K562 (cell line): Measurements from ENCODE around the gene SLC25A18. TPM values are rescaled to one million over a fixed set of nuclear protein-coding genes. Genes with fewer than 3 reads are reported as not detected.

Experiments
- BCL6 ChIP-seq: fragments of 250-450 bp; sonication (Bioruptor Pico); IDR thresholded peaks from 2 replicates; pipeline ENCODE4 v1.4.0; 2020
- BDP1 ChIP-seq: IDR thresholded peaks from 3 replicates; pipeline ENCODE4 v1.6.1; 2011; ENCODE audit not compliant: insufficient read length, insufficient read depth
- BRF1 ChIP-seq: IDR thresholded peaks from 3 replicates; pipeline ENCODE4 v1.6.1; 2011; ENCODE audit warnings: borderline replicate concordance, mild to moderate bottlenecking; ENCODE audit not compliant: insufficient read length; ENCODE audit errors: extremely low read depth
- GTF2F1 ChIP-seq: IDR thresholded peaks from 2 replicates; pipeline ENCODE4 v1.6.1; 2011; ENCODE audit warnings: low read depth, low read length, improper control_type of control experiment
- KDM1A ChIP-seq, 2 experiments: fragments of 450-650 bp; IDR thresholded peaks; 2 replicates each; pipeline ENCODE4 v1.6.1; 2016; ENCODE audit warnings: mild to moderate bottlenecking in 2 of 2
- LEF1 ChIP-seq: fragments of 450-650 bp; IDR thresholded peaks from 2 replicates; pipeline ENCODE4 v1.6.1; 2016; ENCODE audit warnings: mild to moderate bottlenecking
- MYBL2 ChIP-seq, 2 experiments: fragments of 450-650 bp in 1 of 2; sonication (generic) in 1 of 2; formaldehyde crosslinking in 1 of 2; IDR thresholded peaks; 2 replicates each; pipeline versions ENCODE4 v1.6.1 to v1.8.1; 2017 to 2022; ENCODE audit warnings: borderline replicate concordance in 1 of 2, inconsistent platforms in 1 of 2, low read depth in 1 of 2, mild to moderate bottlenecking in 1 of 2, missing genetic modification reagents in 1 of 2, moderate library complexity in 1 of 2
- MYC ChIP-seq, 2 experiments: fragments of 250-450 bp in 1 of 2; sonication (Bioruptor Pico) in 1 of 2; IDR thresholded peaks; 2 replicates each; pipeline versions ENCODE4 v1.5.1 to v1.6.1; 2012 to 2021; ENCODE audit warnings: low read depth in 2 of 2, borderline replicate concordance in 1 of 2, improper control_type of control experiment in 1 of 2, low read length in 1 of 2, mild to moderate bottlenecking in 1 of 2, moderate library complexity in 1 of 2
- NR2C2 ChIP-seq, 2 experiments: fragments of 200-800 bp in 1 of 2; sonication (Bioruptor generic) in 1 of 2; sonication (generic) in 1 of 2; formaldehyde crosslinking in 1 of 2; IDR thresholded peaks; 2 replicates each; pipeline versions ENCODE4 v1.6.1 to v1.8.0; 2016 to 2022; ENCODE audit warnings: mild to moderate bottlenecking in 1 of 2, missing compliant biosample characterization in 1 of 2, missing genetic modification characterization in 1 of 2, missing genetic modification reagents in 1 of 2
- ZNF764 ChIP-seq: fragments of 250-450 bp; sonication (Bioruptor Pico); IDR thresholded peaks from 2 replicates; pipeline ENCODE4 v1.4.0; 2020; ENCODE audit warnings: low read depth, mild to moderate bottlenecking, moderate library complexity
- ZNF778 ChIP-seq: fragments of 450-650 bp; formaldehyde crosslinking; IDR thresholded peaks from 2 replicates; pipeline ENCODE4 v1.4.0; 2020; ENCODE audit warnings: mild to moderate bottlenecking, moderate library complexity
- polyA plus RNA-seq, 8 experiments: library from polyadenylated mRNA; depleted of rRNA in 4 of 8; stranded (reverse) in 5 of 8; unstranded in 3 of 8; fragments of >200 nt; fragmentation: Nextera tagmentation in 2 of 8; fragmentation: Illumina TruSeq in 1 of 8; extraction: Ambion mirVana in 2 of 8; extraction: Trizol in 1 of 8; gene quantifications; 2 replicates each; pipeline versions ENCODE4 v1.2.1 to v1.2.3, GENCODE V29; 2011 to 2014; ENCODE audit warnings: inconsistent platforms in 1 of 8, missing spikeins in 1 of 8
- total RNA-seq, 7 experiments: library from RNA; depleted of rRNA in 6 of 7; stranded (reverse); fragments of >200 nt in 6 of 7; fragmentation: Illumina TruSeq in 2 of 7; extraction: Trizol in 2 of 7; gene quantifications; 2 replicates each; pipeline versions ENCODE4 v1.2.1 to v1.2.3, GENCODE V29; 2011 to 2021; ENCODE audit warnings: low replicate concordance in 1 of 7
- TF ChIP-seq, protein P1 (sequence below): fragments of 450-650 bp; IDR thresholded peaks from 2 replicates; pipeline ENCODE4 v1.6.1; 2016; ENCODE audit warnings: mild to moderate bottlenecking
- TF ChIP-seq, protein P2 (sequence below): sonication (generic); formaldehyde crosslinking; IDR thresholded peaks from 2 replicates; pipeline ENCODE4 v1.8.0; 2023; ENCODE audit warnings: mild to moderate bottlenecking, missing genetic modification reagents
- TF ChIP-seq, protein P3 (sequence below), 2 experiments: fragments of 450-650 bp; IDR thresholded peaks; 2 replicates each; pipeline ENCODE4 v1.6.1; 2018; ENCODE audit warnings: mild to moderate bottlenecking in 2 of 2, low read depth in 1 of 2; ENCODE audit not compliant: partially characterized antibody in 2 of 2

SLC25A18 gene
- total and polyA plus RNA-seq, 9 of the 15 experiments (the other 6 are each of a cell fraction or from before 2014, with no cell fraction given): 0.04 TPM; not detected in 8

DNA sequence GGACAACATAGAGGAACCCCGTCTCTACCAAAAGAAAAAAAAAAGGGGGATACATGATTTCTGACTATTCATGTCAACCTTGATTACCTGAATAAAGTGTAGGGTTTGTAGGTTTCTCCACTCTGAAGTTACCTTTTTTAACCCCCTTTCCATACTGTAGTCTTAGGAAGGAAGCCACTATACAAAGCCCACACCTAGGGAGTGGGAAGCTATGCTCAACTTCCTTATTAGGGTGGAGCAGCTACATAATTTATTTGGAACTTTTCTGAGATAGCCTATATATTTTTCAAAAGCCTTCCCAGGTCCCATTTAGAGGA is 65.8 kb downstream of the SLC25A18 start (continued):
- TF ChIP-seq, protein P1, sequence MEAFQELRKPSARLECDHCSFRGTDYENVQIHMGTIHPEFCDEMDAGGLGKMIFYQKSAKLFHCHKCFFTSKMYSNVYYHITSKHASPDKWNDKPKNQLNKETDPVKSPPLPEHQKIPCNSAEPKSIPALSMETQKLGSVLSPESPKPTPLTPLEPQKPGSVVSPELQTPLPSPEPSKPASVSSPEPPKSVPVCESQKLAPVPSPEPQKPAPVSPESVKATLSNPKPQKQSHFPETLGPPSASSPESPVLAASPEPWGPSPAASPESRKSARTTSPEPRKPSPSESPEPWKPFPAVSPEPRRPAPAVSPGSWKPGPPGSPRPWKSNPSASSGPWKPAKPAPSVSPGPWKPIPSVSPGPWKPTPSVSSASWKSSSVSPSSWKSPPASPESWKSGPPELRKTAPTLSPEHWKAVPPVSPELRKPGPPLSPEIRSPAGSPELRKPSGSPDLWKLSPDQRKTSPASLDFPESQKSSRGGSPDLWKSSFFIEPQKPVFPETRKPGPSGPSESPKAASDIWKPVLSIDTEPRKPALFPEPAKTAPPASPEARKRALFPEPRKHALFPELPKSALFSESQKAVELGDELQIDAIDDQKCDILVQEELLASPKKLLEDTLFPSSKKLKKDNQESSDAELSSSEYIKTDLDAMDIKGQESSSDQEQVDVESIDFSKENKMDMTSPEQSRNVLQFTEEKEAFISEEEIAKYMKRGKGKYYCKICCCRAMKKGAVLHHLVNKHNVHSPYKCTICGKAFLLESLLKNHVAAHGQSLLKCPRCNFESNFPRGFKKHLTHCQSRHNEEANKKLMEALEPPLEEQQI: no peak
- TF ChIP-seq ZNF778 (CRISPR knock-in tag): no peak
- no peak for TF ChIP-seq LEF1
- 0 out of 2 replicates have a peak, but pooled peaks have one; percentile 1 for TF ChIP-seq MYBL2 (IDR thresholded peaks at IDR 0.05; ENCODE audit: low read depth)
- no peak for TF ChIP-seq MYBL2 (CRISPR knock-in tag; IDR thresholded peaks at IDR 0.05; ENCODE audit: borderline replicate concordance)
- TF ChIP-seq BRF1: no peak
- TF ChIP-seq, protein P2, sequence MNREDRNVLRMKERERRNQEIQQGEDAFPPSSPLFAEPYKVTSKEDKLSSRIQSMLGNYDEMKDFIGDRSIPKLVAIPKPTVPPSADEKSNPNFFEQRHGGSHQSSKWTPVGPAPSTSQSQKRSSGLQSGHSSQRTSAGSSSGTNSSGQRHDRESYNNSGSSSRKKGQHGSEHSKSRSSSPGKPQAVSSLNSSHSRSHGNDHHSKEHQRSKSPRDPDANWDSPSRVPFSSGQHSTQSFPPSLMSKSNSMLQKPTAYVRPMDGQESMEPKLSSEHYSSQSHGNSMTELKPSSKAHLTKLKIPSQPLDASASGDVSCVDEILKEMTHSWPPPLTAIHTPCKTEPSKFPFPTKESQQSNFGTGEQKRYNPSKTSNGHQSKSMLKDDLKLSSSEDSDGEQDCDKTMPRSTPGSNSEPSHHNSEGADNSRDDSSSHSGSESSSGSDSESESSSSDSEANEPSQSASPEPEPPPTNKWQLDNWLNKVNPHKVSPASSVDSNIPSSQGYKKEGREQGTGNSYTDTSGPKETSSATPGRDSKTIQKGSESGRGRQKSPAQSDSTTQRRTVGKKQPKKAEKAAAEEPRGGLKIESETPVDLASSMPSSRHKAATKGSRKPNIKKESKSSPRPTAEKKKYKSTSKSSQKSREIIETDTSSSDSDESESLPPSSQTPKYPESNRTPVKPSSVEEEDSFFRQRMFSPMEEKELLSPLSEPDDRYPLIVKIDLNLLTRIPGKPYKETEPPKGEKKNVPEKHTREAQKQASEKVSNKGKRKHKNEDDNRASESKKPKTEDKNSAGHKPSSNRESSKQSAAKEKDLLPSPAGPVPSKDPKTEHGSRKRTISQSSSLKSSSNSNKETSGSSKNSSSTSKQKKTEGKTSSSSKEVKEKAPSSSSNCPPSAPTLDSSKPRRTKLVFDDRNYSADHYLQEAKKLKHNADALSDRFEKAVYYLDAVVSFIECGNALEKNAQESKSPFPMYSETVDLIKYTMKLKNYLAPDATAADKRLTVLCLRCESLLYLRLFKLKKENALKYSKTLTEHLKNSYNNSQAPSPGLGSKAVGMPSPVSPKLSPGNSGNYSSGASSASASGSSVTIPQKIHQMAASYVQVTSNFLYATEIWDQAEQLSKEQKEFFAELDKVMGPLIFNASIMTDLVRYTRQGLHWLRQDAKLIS (CRISPR knock-in tag): 0 out of 2 replicates have a peak, but pooled peaks have one; percentile 13
- TF ChIP-seq NR2C2 (CRISPR knock-in tag; IDR thresholded peaks at IDR 0.05): no peak
- peak; percentile 32; the same call in 1 of the 2 replicates for TF ChIP-seq NR2C2 (tag; IDR thresholded peaks at IDR 0.05)
- TF ChIP-seq KDM1A (IDR thresholded peaks at IDR 0.05): peak; percentile 21 to 25; a peak in 1 of 4 replicates
- no peak for TF ChIP-seq GTF2F1
- no peak for TF ChIP-seq MYC (IDR thresholded peaks at IDR 0.05; ENCODE audit: low read depth, low read length)
- 0 out of 2 replicates have a peak, but pooled peaks have one; percentile 8 for TF ChIP-seq MYC (CRISPR knock-in tag; IDR thresholded peaks at IDR 0.05; ENCODE audit: borderline replicate concordance, low read depth)
- 0 out of 2 replicates have a peak, but pooled peaks have one; percentile 0 for TF ChIP-seq BCL6
- TF ChIP-seq, protein P3, sequence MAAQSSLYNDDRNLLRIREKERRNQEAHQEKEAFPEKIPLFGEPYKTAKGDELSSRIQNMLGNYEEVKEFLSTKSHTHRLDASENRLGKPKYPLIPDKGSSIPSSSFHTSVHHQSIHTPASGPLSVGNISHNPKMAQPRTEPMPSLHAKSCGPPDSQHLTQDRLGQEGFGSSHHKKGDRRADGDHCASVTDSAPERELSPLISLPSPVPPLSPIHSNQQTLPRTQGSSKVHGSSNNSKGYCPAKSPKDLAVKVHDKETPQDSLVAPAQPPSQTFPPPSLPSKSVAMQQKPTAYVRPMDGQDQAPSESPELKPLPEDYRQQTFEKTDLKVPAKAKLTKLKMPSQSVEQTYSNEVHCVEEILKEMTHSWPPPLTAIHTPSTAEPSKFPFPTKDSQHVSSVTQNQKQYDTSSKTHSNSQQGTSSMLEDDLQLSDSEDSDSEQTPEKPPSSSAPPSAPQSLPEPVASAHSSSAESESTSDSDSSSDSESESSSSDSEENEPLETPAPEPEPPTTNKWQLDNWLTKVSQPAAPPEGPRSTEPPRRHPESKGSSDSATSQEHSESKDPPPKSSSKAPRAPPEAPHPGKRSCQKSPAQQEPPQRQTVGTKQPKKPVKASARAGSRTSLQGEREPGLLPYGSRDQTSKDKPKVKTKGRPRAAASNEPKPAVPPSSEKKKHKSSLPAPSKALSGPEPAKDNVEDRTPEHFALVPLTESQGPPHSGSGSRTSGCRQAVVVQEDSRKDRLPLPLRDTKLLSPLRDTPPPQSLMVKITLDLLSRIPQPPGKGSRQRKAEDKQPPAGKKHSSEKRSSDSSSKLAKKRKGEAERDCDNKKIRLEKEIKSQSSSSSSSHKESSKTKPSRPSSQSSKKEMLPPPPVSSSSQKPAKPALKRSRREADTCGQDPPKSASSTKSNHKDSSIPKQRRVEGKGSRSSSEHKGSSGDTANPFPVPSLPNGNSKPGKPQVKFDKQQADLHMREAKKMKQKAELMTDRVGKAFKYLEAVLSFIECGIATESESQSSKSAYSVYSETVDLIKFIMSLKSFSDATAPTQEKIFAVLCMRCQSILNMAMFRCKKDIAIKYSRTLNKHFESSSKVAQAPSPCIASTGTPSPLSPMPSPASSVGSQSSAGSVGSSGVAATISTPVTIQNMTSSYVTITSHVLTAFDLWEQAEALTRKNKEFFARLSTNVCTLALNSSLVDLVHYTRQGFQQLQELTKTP (IDR thresholded peaks at IDR 0.05; ENCODE audit: low read depth in 1 of 2, partially characterized antibody in 2 of 2): no peak
- no peak for TF ChIP-seq BDP1
- peak; percentile 36; the same call in 1 of the 2 replicates for TF ChIP-seq ZNF764 (CRISPR knock-in tag)
